Ovary (tissue), 9 donors: ENCODE measurements around the gene VCL. TPM values are rescaled to one million over a fixed set of nuclear protein-coding genes. Genes with fewer than 3 reads are reported as not detected.

Experiments
- DNase-seq, 5 donors: peaks; one replicate each; pipeline ENCODE4 v3.0.0-alpha.2; 2019 to 2020
- H3K27ac ChIP-seq, 2 donors: fragments of 200-600 bp; one replicate each; pipeline versions ENCODE4 v1.5.1 to v1.8.0; 2019 to 2022
- H3K27me3 ChIP-seq: fragments of 200-600 bp; one replicate; pipeline ENCODE4 v1.8.0; 2022
- H3K36me3 ChIP-seq: fragments of 200-600 bp; sonication (generic); one replicate; pipeline ENCODE4 v1.5.1; 2019
- H3K4me1 ChIP-seq: one replicate; pipeline ENCODE4 v1.8.1; 2013; ENCODE audit warnings: mild to moderate bottlenecking, moderate library complexity; ENCODE audit not compliant: insufficient read depth
- H3K4me3 ChIP-seq: fragments of 200-600 bp; sonication (generic); one replicate; pipeline ENCODE4 v1.5.1; 2017
- H3K9me3 ChIP-seq, 2 donors: fragments of 200-600 bp in 1 of 2; sonication (generic) in 1 of 2; one replicate each; pipeline versions ENCODE4 v1.5.1 to v1.8.1; 2013 to 2019; ENCODE audit warnings: mild to moderate bottlenecking in 1 of 2, moderate library complexity in 1 of 2
- CTCF ChIP-seq, 3 donors: fragments of 450-650 bp in 2 of 3; fragments of 200-600 bp in 1 of 3; IDR thresholded peaks; one replicate each; pipeline versions ENCODE4 v1.5.1 to v1.8.0; 2016 to 2022; ENCODE audit warnings: antibody characterized with exemption in 3 of 3, mild to moderate bottlenecking in 1 of 3
- EP300 ChIP-seq: sonication (generic); formaldehyde crosslinking; IDR thresholded peaks from one replicate; pipeline ENCODE4 v1.6.1; 2017; ENCODE audit warnings: antibody characterized with exemption
- POLR2A ChIP-seq: fragments of 450-650 bp; IDR thresholded peaks from one replicate; pipeline ENCODE4 v1.6.1; 2017; ENCODE audit warnings: antibody characterized with exemption, mild to moderate bottlenecking, moderate library complexity
- WGBS, 3 donors: extraction: QIAGEN DNeasy Blood & Tissue Kit in 1 of 3; methylation state at CpG; one replicate each; pipeline versions ENCODE4 v1.1.5 to v1.1.7; 2013 to 2017; 5-methylcytosine and 5-hydroxymethylcytosine counted together
- intact Hi-C, 4 donors: fragments of 100-400 bp; cut with DNase I; formaldehyde crosslinking; loops; one replicate each; pipeline versions ENCODE4 v1.11.0 to v1.15.1; 2022 to 2023
- polyA plus RNA-seq, 2 donors: library from polyadenylated mRNA; stranded (reverse); fragments of 200-250 nt in 1 of 2; fragments of 350-450 nt in 1 of 2; fragmentation: Illumina TruSeq in 1 of 2; extraction: RNeasy Lipid Tissue Mini Kit (QIAGEN cat#74804) in 1 of 2; gene quantifications; one replicate each; pipeline ENCODE4 v1.2.3, GENCODE V29; 2013 to 2014
- total RNA-seq, 7 donors: library from RNA; depleted of rRNA in 2 of 7; stranded (reverse); fragments of >200 nt in 2 of 7; fragmentation: NEBNext Ultra II Directional in 3 of 7; extraction: Animal tissue kit (Norgen Biotek cat#: 25700) in 3 of 7; gene quantifications; one replicate each; pipeline versions ENCODE4 v1.1.0 to v1.2.4, GENCODE V29; 2016 to 2023
- donor health status: DM: no; HTN: no; CAD: no; lungs with moderate emphysema.
- donor health status: DM: no; HTN: no; CAD: no.
- donor health status: Bipolar disorder and iron deficiency.
- donor health status: DM: yes; HTN: yes; CAD: no.
- donor health status: DM: no; HTN: no; CAD: no.
- donor health status: DM: yes; HTN: yes; CAD: no.

Gene VCL
- total and polyA plus RNA-seq, 9 donors = 43.3 to 189 (median 114) TPM

GRCh38 chr10:74022926-74023629, 25.2 kb downstream of the VCL start:
- Histone ChIP-seq H3K4me1 (peaks cover 6% of the 10 kb centered on the region), H3K27ac (no peak overlapping the region), H3K27me3 (no peaks in the 10 kb centered on the region), H3K4me3 (no peak overlapping the region), H3K9me3 (no peaks in the 10 kb centered on the region), H3K36me3 (no peaks in the 10 kb centered on the region)
- intact Hi-C loops = no loop called here
- TF ChIP-seq CTCF (IDR thresholded peaks at IDR 0.05) (no peak), EP300 (no peak), POLR2A (no peak)
- no peak for DNase-seq
- 61 to 85% (median 85%) methylated on average over 5 of the region's 5 CpGs for WGBS, 3 donors

GRCh38 chr10:74024600-74024999, 26.7 kb downstream of the VCL start:
- Histone ChIP-seq H3K4me3 (no peak overlapping the region), H3K9me3 (no peaks in the 10 kb centered on the region), H3K4me1 (peaks cover 7% of the 10 kb centered on the region), H3K27ac (no peak overlapping the region), H3K27me3 (no peaks in the 10 kb centered on the region), H3K36me3 (no peaks in the 10 kb centered on the region)
- no peak for DNase-seq
- TF ChIP-seq EP300 = no peak
- no peak for TF ChIP-seq POLR2A
- no peak for TF ChIP-seq CTCF (IDR thresholded peaks at IDR 0.05)
- intact Hi-C loops = no loop called here

- no peak for DNase-seq
- intact Hi-C loops = no loop called here
- H3K27ac ChIP-seq = no peak overlapping the region
- TF ChIP-seq EP300 (no peak), POLR2A (no peak), CTCF (IDR thresholded peaks at IDR 0.05) (no peak)
- H3K4me3 ChIP-seq = no peak overlapping the region
- WGBS, 3 donors = 56 to 60% (median 60%) methylated on average over 5 of the region's 5 CpGs
- no peaks in the 10 kb centered on the region for H3K36me3 ChIP-seq
- H3K4me1 ChIP-seq = peaks cover 7% of the 10 kb centered on the region
- H3K9me3 ChIP-seq = no peaks in the 10 kb centered on the region
- H3K27me3 ChIP-seq = no peaks in the 10 kb centered on the region
These were observed 27.6 kb downstream of the VCL start for GRCh38 chr10:74025380-74025978.

GRCh38 chr10:74026428-74027015, 28.6 kb downstream of the VCL start:
- Histone ChIP-seq H3K36me3 (no peaks in the 10 kb centered on the region), H3K4me3 (no peak overlapping the region), H3K9me3 (no peaks in the 10 kb centered on the region), H3K27ac (no peak overlapping the region), H3K4me1 (peaks cover 10% of the 10 kb centered on the region), H3K27me3 (no peaks in the 10 kb centered on the region)
- intact Hi-C loops = no loop called here
- DNase-seq = no peak
- TF ChIP-seq POLR2A (no peak), CTCF (IDR thresholded peaks at IDR 0.05) (no peak), EP300 (no peak)
- WGBS, 3 donors = 30 to 48% (median 40%) methylated on average over 3 of the region's 3 CpGs
